Activated T-helper 2 cell treated with anti-CD3 and anti-CD28 coated beads, Interferon-gamma antibody, Interleukin-2, Interleukin-4, amounts not matched to agents 10 μg/mL and 5 μg/mL and 100 μg/mL, durations not matched to agents 14 hours and 24 hours and 36 hours (primary cell): Measurements from ENCODE around the gene ALDH1L2. TPM values are rescaled to one million over a fixed set of nuclear protein-coding genes. Genes with fewer than 3 reads are reported as not detected.

Source experiments
- DNase-seq: peaks from one replicate; pipeline ENCODE4 v3.0.0; 2021; ENCODE audit warnings: low spot score
- H3K27ac Mint-ChIP-seq: one replicate; pipeline ENCODE4 v1.8.0; 2021; ENCODE audit warnings: mixed read lengths
- H3K27me3 Mint-ChIP-seq: one replicate; pipeline ENCODE4 v1.8.0; 2021; ENCODE audit warnings: low read depth, mixed read lengths
- H3K36me3 Mint-ChIP-seq: one replicate; pipeline ENCODE4 v1.8.0; 2021; ENCODE audit warnings: low read depth, mixed read lengths
- H3K4me1 Mint-ChIP-seq: one replicate; pipeline ENCODE4 v1.8.0; 2021; ENCODE audit warnings: low read depth, mixed read lengths
- H3K4me3 Mint-ChIP-seq: one replicate; pipeline ENCODE4 v1.8.0; 2021; ENCODE audit warnings: low read depth, mild to moderate bottlenecking, moderate library complexity, mixed read lengths
- H3K9me3 Mint-ChIP-seq: one replicate; pipeline ENCODE4 v1.8.0; 2021; ENCODE audit warnings: mixed read lengths
- intact Hi-C: fragments of 100-400 bp; cut with micrococcal nuclease; formaldehyde crosslinking; loops from one replicate; pipeline ENCODE4 v1.15.1; 2023
- total RNA-seq: library from RNA; stranded (reverse); gene quantifications from 2 replicates; pipeline ENCODE4 v1.2.3, GENCODE V29; 2022

The ALDH1L2 gene
- total RNA-seq, 1 donor from 2014 or later: 1.4 TPM

- Mint-ChIP-seq H3K4me3 (no peak overlapping the region), H3K36me3 (peaks cover 23% of the 10 kb centered on the region), H3K27me3 (no peaks in the 10 kb centered on the region), H3K27ac (no peak overlapping the region), H3K9me3 (no peaks in the 10 kb centered on the region), H3K4me1 (peaks cover 4% of the 10 kb centered on the region)
- DNase-seq: no peak
- intact Hi-C loops: no loop called here
These were observed 66.2 kb downstream of the ALDH1L2 start for GRCh38 chr12:105018012-105018411.

- intact Hi-C loops: no loop called here
- Mint-ChIP-seq H3K27ac (no peak overlapping the region), H3K27me3 (no peaks in the 10 kb centered on the region), H3K4me3 (no peak overlapping the region), H3K9me3 (peaks cover 17% of the 10 kb centered on the region), H3K36me3 (peaks cover 47% of the 10 kb centered on the region), H3K4me1 (peaks cover 4% of the 10 kb centered on the region)
- DNase-seq: no peak
These were observed 68.7 kb downstream of the ALDH1L2 start for GRCh38 chr12:105015543-105015942.

DNA sequence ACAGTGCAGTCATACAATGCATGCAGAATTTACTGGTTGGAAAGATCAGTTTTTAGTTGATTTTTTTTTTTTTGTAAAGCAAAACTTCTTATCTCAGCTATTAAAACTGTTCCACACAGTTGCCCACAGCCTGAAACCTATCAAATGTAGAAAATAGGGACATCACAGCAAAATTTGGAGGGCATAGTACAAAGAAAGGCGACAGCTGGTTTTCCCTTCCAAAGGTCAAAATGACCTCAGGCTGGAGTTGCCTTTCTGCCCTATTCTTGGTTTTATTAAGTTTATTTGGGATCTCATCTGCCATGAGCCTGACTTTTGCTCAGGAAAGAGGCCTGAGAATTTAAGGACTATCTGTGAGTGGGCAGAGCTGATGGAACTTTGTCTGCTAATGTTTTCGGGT lies 69.7 kb downstream of the ALDH1L2 start:
- Mint-ChIP-seq H3K9me3 (peaks cover 26% of the 10 kb centered on the region), H3K27me3 (no peaks in the 10 kb centered on the region), H3K4me3 (no peak overlapping the region), H3K27ac (no peak overlapping the region), H3K4me1 (peaks cover 4% of the 10 kb centered on the region), H3K36me3 (peaks cover 57% of the 10 kb centered on the region)
- DNase-seq: no peak
- intact Hi-C loops: no loop called here

- Mint-ChIP-seq H3K27me3 (no peaks in the 10 kb centered on the region), H3K36me3 (peaks cover 64% of the 10 kb centered on the region), H3K4me1 (peaks cover 4% of the 10 kb centered on the region), H3K9me3 (peaks cover 32% of the 10 kb centered on the region), H3K4me3 (no peak overlapping the region), H3K27ac (no peak overlapping the region)
- no peak for DNase-seq
- intact Hi-C loops: no loop called here
These were observed 70.4 kb downstream of the ALDH1L2 start for GRCh38 chr12:105013892-105014291.

GRCh38 chr12:105001476-105001875 lies 82.8 kb downstream of the ALDH1L2 start:
- no peak overlapping the region for H3K27ac Mint-ChIP-seq
- no peak for DNase-seq
- intact Hi-C loops: no loop called here
- peaks cover 92% of the 10 kb centered on the region for H3K36me3 Mint-ChIP-seq
- H3K9me3 Mint-ChIP-seq: peaks cover 33% of the 10 kb centered on the region
- no peak overlapping the region for H3K4me3 Mint-ChIP-seq
- H3K27me3 Mint-ChIP-seq: no peaks in the 10 kb centered on the region
- H3K4me1 Mint-ChIP-seq: peaks cover 3% of the 10 kb centered on the region

GRCh38 chr12:104999347-104999685 lies 84.9 kb downstream of the ALDH1L2 start:
- Mint-ChIP-seq H3K36me3 (peaks cover 93% of the 10 kb centered on the region), H3K4me1 (peaks cover 3% of the 10 kb centered on the region), H3K27me3 (no peaks in the 10 kb centered on the region), H3K27ac (no peak overlapping the region), H3K4me3 (no peak overlapping the region), H3K9me3 (peaks cover 31% of the 10 kb centered on the region)
- intact Hi-C loops: no loop called here
- DNase-seq: no peak

DNA sequence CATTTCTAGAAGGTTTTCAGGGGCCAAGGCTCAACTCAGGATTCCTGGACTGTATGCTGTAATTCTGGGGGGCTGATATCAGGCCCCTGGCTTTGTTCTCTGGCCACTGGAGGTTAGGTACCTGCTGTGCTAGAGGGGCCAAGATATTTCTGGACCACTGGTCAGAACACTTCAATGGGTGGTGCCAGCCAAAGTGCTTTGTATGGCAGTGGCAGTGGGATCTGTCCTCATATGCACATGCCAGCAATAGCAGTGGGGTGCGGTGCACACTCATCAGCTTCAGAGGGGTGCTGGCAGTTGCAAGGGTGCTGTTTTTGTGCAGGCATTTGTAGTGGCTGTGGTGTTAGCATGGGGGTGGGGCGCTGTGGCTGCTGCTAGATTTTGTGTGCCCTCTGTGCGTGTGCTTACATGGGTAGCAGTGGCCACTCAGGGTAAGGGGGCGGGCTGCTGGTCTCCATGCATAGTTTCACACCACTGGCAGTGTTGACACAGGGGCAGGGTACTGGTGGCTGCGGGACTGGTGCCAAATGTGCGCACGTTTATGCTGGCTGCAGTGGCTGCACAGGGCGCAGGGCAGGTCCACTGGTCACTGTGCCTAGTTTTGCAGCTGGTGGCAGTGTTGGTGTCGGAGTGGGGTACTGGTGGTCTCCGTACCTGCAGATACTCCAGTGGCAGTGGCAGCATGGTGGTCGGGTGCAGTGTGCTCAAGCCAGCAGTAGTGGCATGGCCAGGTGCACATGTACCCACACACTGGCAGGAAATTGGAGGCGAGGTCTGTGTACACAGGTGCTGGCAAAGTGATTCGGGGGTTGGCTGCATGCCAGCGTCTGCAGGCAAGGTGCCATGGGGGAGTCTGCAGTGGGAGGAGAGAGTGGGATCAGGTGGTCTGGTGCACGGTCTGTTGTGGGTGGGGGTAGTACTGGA lies 85.6 kb downstream of the ALDH1L2 start:
- no peak overlapping the region for H3K4me3 Mint-ChIP-seq
- intact Hi-C loops: no loop called here
- DNase-seq: no peak
- peaks cover 26% of the 10 kb centered on the region for H3K9me3 Mint-ChIP-seq
- no peak overlapping the region for H3K27ac Mint-ChIP-seq
- peaks cover 3% of the 10 kb centered on the region for H3K4me1 Mint-ChIP-seq
- no peaks in the 10 kb centered on the region for H3K27me3 Mint-ChIP-seq
- H3K36me3 Mint-ChIP-seq: peaks cover 90% of the 10 kb centered on the region

GRCh38 chr12:104997541-104997940 lies 86.7 kb downstream of the ALDH1L2 start:
- H3K27ac Mint-ChIP-seq: no peak overlapping the region
- intact Hi-C loops: no loop called here

DNA sequence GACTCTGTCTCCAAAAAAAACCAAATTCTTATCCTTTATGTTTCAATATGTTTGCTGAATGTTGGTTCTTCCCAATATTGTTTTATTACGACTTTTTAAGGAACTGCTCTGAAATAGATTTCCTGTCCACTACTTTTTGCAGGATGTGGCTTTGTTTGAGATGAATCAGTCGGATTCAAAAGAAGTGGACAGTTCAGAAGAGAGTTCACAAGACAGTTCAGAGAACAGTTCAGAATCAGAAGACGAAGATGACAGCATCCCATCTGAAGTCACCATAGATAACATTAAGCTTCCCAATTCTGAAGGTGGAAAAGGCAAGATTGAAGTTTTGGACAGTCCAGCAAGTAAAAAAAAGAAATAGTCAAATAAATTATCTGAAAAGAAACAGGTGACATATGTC lies 89.9 kb downstream of the ALDH1L2 start:
- Mint-ChIP-seq H3K36me3 (peaks cover 88% of the 10 kb centered on the region), H3K27ac (no peak overlapping the region), H3K9me3 (no peaks in the 10 kb centered on the region), H3K4me1 (peaks cover 12% of the 10 kb centered on the region), H3K4me3 (no peak overlapping the region), H3K27me3 (no peaks in the 10 kb centered on the region)
- DNase-seq: no peak
- intact Hi-C loops: no loop called here

More at GRCh38 chr12:104997541-104997940, 86.7 kb downstream of the ALDH1L2 start:
- peaks cover 19% of the 10 kb centered on the region for H3K9me3 Mint-ChIP-seq
- H3K4me3 Mint-ChIP-seq: no peak overlapping the region
- H3K27me3 Mint-ChIP-seq: no peaks in the 10 kb centered on the region
- H3K4me1 Mint-ChIP-seq: peaks cover 3% of the 10 kb centered on the region
- H3K36me3 Mint-ChIP-seq: peaks cover 89% of the 10 kb centered on the region
- DNase-seq: no peak

DNA sequence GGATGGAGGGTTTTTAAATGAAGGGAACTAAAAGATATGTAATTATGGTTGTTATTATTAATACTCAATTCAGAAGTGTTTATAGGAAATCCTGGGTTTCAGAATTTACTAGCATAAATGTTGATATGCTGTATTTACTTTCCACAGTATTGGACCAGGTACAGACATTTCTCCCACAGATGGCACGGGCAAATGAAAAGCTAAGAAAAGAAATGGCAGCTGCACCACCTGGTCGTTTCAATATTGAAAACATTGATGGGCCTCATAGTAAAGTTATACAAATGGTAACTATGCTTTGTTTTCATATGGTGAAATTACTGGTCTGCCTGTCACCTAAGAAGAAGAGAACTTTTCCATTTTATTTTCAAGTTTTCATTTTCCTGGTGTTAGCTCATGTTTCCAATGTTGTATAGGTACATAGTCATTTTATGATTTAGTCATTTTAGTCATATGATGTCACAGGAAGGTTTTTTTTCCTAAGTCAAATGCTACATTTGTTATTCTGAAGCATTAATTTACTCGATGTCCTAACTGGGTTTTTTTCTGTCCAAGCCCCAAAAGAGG lies 92.6 kb downstream of the ALDH1L2 start:
- DNase-seq: no peak
- no peaks in the 10 kb centered on the region for H3K9me3 Mint-ChIP-seq
- peaks cover 84% of the 10 kb centered on the region for H3K36me3 Mint-ChIP-seq
- peaks cover 31% of the 10 kb centered on the region for H3K4me1 Mint-ChIP-seq
- H3K27me3 Mint-ChIP-seq: no peaks in the 10 kb centered on the region
- H3K27ac Mint-ChIP-seq: no peak overlapping the region
- intact Hi-C loops: no loop called here
- H3K4me3 Mint-ChIP-seq: no peak overlapping the region

DNA sequence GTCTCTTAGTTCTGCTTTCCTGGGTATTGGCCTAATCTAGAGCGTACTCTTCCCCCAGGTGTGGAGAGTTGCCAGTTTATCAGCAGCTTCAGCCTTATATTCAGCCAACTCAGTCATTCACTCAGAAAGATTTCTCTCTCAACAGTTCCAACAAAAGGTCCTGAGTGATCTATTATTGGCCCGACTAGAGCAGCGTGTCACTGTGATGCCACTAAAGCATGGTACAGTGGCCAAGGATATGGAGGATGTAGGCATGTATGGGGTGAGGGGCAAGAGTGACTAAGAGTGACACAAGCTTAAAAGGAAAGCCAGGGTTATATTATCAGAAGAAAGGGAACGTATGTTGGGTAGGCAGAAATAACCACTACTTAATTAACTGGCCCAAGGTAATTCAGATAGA lies 93.3 kb downstream of the ALDH1L2 start:
- H3K36me3 Mint-ChIP-seq: peaks cover 80% of the 10 kb centered on the region
- no peak overlapping the region for H3K4me3 Mint-ChIP-seq
- intact Hi-C loops: no loop called here
- peaks cover 31% of the 10 kb centered on the region for H3K4me1 Mint-ChIP-seq
- no peaks in the 10 kb centered on the region for H3K9me3 Mint-ChIP-seq
- no peak for DNase-seq
- H3K27ac Mint-ChIP-seq: no peak overlapping the region
- H3K27me3 Mint-ChIP-seq: no peaks in the 10 kb centered on the region

DNA sequence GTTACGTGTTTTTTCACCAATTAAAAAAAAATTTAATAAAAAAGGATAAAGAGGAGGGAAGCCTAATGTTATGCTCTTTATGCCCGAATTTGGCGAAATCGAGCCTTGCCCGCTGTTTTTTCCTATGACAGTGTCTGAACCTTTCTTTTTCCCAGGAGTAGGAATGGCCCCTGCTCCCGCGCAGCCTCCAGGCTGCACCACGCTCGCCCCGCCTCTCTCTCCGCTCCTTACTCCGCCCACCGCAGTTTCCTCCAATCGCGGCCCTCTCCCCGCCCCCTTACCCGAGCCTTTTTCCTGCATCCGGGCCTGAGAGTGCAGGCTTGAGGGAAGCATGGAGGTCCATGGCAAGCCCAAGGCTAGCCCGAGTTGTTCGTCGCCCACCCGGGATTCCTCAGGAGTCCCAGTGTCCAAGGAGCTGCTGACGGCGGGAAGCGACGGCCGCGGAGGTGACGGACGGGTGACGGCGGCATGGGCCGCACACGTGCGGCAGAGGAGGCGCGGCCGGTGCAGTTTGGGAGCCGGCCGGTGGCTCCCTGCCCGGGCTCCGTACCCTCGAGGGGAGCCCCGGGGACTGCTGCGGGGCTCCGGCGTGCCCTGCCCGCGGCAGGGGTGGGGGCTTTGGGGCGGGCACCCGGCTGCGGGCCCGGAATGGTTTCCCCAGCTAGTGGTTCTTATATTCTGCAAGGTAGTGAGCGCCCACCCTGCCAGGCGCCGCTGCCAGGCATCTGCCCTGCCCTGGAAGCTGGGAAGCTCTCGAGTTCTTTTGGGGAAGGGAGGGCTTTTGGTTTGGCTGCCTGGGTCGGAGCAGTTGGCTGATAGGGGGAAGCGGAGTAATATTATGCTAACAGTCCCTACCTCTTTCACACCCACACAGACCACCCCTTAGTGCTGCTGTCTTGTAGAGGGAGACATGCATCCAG lies 98.0 kb downstream of the ALDH1L2 start, which contains the start of gene NOPCHAP1:
Gene NOPCHAP1, plus strand, starts transcription at position 295 of the 920 bp plus-strand sequence. Its CDS starts 37 bp downstream, at position 332.
- no peaks in the 10 kb centered on the region for H3K9me3 Mint-ChIP-seq
- peak; percentile 81 for DNase-seq
- peaks cover 41% of the 10 kb centered on the region for H3K36me3 Mint-ChIP-seq
- peak within 1 kb of the TSS; percentile 88 for H3K4me3 Mint-ChIP-seq
- peaks cover 9% of the 10 kb centered on the region for H3K27me3 Mint-ChIP-seq
- H3K27ac Mint-ChIP-seq: peak within 1 kb of the TSS; percentile 69
- peaks cover 35% of the 10 kb centered on the region for H3K4me1 Mint-ChIP-seq
- intact Hi-C loops: loop anchor here (1.0 to 5.0 kb wide), 4 partner anchors 28 to 66 kb away; partner anchors contain the start of gene SLC41A2
